Activated CD8-positive, alpha-beta T cell treated with anti-CD3 and anti-CD28 coated beads, Interleukin-2, amount 10 ng/mL, durations not matched to agents 7 days and 5 days (primary cell): ENCODE data around the gene KRT28. TPM values are rescaled to one million over a fixed set of nuclear protein-coding genes. Genes with fewer than 3 reads are reported as not detected.
"Not testable (repeated sequence)": the region's sequence is repeated elsewhere in the genome, so short reads cannot be mapped to it uniquely, and the experiment has no call there.

Source experiments
- ATAC-seq: fragments of 150-1000 bp; cut with Tn5 transposase; one replicate; pipeline ENCODE4 v1.10.0; 2021; ENCODE audit warnings: moderate library complexity
- CTCF ChIA-PET: fragments of 350-600 bp; sonication (Branson Sonifier 250); formaldehyde crosslinking; loops from one replicate; lab custom pipeline; 2021; ENCODE audit warnings: antibody characterized with exemption; lab: Charles Lee
- POLR2A ChIA-PET: fragments of 350-600 bp; sonication (Branson Sonifier 250); formaldehyde crosslinking; loops from one replicate; lab custom pipeline; 2021; ENCODE audit warnings: antibody characterized with exemption; lab: Charles Lee
- DNase-seq: peaks from one replicate; pipeline ENCODE4 v3.0.0-alpha.2; 2020
- H3K27ac Mint-ChIP-seq: one replicate; pipeline ENCODE4 v1.8.0; 2021; ENCODE audit warnings: mild to moderate bottlenecking, mixed read lengths
- H3K27me3 Mint-ChIP-seq: one replicate; pipeline ENCODE4 v1.8.0; 2021; ENCODE audit warnings: low read depth, mixed read lengths
- H3K36me3 Mint-ChIP-seq: one replicate; pipeline ENCODE4 v1.8.0; 2021; ENCODE audit warnings: low read depth, mixed read lengths
- H3K4me1 Mint-ChIP-seq: one replicate; pipeline ENCODE4 v1.8.0; 2021; ENCODE audit warnings: low read depth, mixed read lengths
- H3K4me3 Mint-ChIP-seq: one replicate; pipeline ENCODE4 v1.8.0; 2021; ENCODE audit warnings: mild to moderate bottlenecking, mixed read lengths
- H3K9me3 Mint-ChIP-seq: one replicate; pipeline ENCODE4 v1.8.0; 2022; ENCODE audit warnings: mixed read lengths; ENCODE audit not compliant: insufficient read depth
- total RNA-seq, 2 experiments: library from RNA; stranded (reverse); gene quantifications; one replicate each; pipeline ENCODE4 v1.2.3, GENCODE V29; 2021

Gene KRT28
- total RNA-seq, 2 experiments from 2014 or later, result not detected

DNA sequence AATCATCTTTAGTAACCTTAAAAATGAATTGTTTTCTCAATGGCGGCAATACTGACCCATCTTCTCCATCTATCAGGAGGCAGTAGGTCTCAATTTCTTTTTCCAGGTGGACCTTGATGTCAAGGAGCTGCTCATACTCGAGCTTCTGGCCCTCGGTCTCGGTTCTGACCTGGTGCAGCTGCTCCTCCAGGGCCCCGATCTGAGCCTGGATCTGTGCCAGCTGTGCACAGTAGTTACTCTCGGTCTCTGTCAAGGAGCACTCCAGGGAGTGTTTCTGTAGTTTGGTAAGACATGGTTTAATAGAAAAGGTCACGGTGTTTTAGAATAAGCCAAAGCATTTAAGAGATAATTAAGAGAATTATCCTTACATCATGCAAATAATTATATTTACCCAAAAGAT lies 22.3 kb downstream of the KRT28 start:
- ChIA-PET CTCF (interaction anchor here (1.0 to 1.6 kb wide), 2 partner anchors 157 to 162 kb away, joined by 3 read pairs; no protein-coding TSS in a partner anchor), POLR2A (no interaction called here)
- Mint-ChIP-seq H3K9me3 (no peaks in the 10 kb centered on the region), H3K36me3 (no peaks in the 10 kb centered on the region), H3K27me3 (peaks cover 48% of the 10 kb centered on the region), H3K27ac (no peak overlapping the region), H3K4me3 (no peak overlapping the region), H3K4me1 (no peaks in the 10 kb centered on the region)
- DNase-seq (no peak), ATAC-seq (no peak)

GRCh38 chr17:40775945-40776344 lies 23.8 kb downstream of the KRT28 start:
- Mint-ChIP-seq H3K27me3 (peaks cover 54% of the 10 kb centered on the region), H3K4me3 (no peak overlapping the region), H3K27ac (no peak overlapping the region), H3K4me1 (no peaks in the 10 kb centered on the region), H3K9me3 (no peaks in the 10 kb centered on the region), H3K36me3 (no peaks in the 10 kb centered on the region)
- POLR2A ChIA-PET, result no interaction called here
- ATAC-seq (no peak), DNase-seq (no peak)
- CTCF ChIA-PET, result interaction anchor here (1.6 kb wide), 1 partner anchor 161 kb away, joined by 3 read pairs; no protein-coding TSS in a partner anchor

GRCh38 chr17:40772101-40772500 lies 27.7 kb downstream of the KRT28 start, which contains the start of gene KRT26:
TSS of gene KRT26 (minus strand) at chr17:40772201. CDS start at chr17:40772113, 88 bp downstream.
- Mint-ChIP-seq H3K9me3 (no peaks in the 10 kb centered on the region), H3K4me3 (no peak within 1 kb of the TSS), H3K27me3 (peaks cover 40% of the 10 kb centered on the region), H3K36me3 (no peaks in the 10 kb centered on the region), H3K27ac (no peak within 1 kb of the TSS), H3K4me1 (no peaks in the 10 kb centered on the region)
- DNase-seq (no peak), ATAC-seq (no peak)
- CTCF ChIA-PET, result no interaction called here
- POLR2A ChIA-PET, result no interaction called here

- POLR2A ChIA-PET, result no interaction called here
- DNase-seq (no peak), ATAC-seq (no peak)
- Mint-ChIP-seq H3K27ac (no peak overlapping the region), H3K9me3 (peaks cover 19% of the 10 kb centered on the region), H3K4me3 (no peak overlapping the region), H3K27me3 (peaks cover 17% of the 10 kb centered on the region), H3K4me1 (no peaks in the 10 kb centered on the region), H3K36me3 (no peaks in the 10 kb centered on the region)
- CTCF ChIA-PET, result no interaction called here
Measured at GRCh38 chr17:40765657-40766056, 34.1 kb downstream of the KRT28 start.

DNA sequence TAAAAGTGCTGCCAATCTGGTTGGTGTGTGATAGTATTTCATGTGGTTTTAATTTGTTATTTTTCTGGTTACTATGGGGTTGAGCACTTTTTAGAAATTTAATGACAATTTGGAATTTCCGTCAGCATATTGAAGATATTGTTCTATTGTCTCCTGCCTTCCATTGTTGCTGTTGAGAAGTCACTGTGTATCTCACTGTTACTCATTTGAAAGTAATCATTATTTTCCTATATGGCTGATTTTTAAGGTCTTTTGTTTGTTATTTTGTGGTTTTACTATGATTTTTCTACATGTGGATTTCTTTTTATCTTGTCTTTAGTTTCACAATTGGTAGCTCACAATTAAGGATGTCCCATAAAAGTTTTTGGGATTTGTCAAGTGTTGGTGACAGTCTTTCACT lies 36.0 kb downstream of the KRT28 start:
- DNase-seq (no peak), ATAC-seq (no peak)
- H3K9me3 Mint-ChIP-seq, result peaks cover 35% of the 10 kb centered on the region
- peaks cover 19% of the 10 kb centered on the region for H3K27me3 Mint-ChIP-seq
- H3K36me3 Mint-ChIP-seq, result no peaks in the 10 kb centered on the region
- no peak overlapping the region for H3K27ac Mint-ChIP-seq
- no peaks in the 10 kb centered on the region for H3K4me1 Mint-ChIP-seq
- POLR2A ChIA-PET, result no interaction called here
- no peak overlapping the region for H3K4me3 Mint-ChIP-seq
- CTCF ChIA-PET, result no interaction called here

- peaks cover 27% of the 10 kb centered on the region for H3K27me3 Mint-ChIP-seq
- CTCF ChIA-PET, result interaction anchor here (1.1 kb wide), 1 partner anchor 888 kb away, joined by 3 read pairs; no protein-coding TSS in a partner anchor
Measured at GRCh38 chr17:40760105-40761016, 39.4 kb downstream of the KRT28 start.

GRCh38 chr17:40755231-40755630 lies 44.5 kb downstream of the KRT28 start, which contains the start of gene KRT25:
TSS of gene KRT25 (minus strand) at chr17:40755331. CDS start at chr17:40755271, 60 bp downstream.
- H3K4me1 Mint-ChIP-seq, result no peaks in the 10 kb centered on the region
- ChIA-PET CTCF (no interaction called here), POLR2A (no interaction called here)
- DNase-seq (no peak), ATAC-seq (no peak)
- H3K27ac Mint-ChIP-seq, result no peak within 1 kb of the TSS
- peaks cover 18% of the 10 kb centered on the region for H3K9me3 Mint-ChIP-seq
- H3K27me3 Mint-ChIP-seq, result peaks cover 39% of the 10 kb centered on the region
- H3K4me3 Mint-ChIP-seq, result no peak within 1 kb of the TSS
- no peaks in the 10 kb centered on the region for H3K36me3 Mint-ChIP-seq

More at GRCh38 chr17:40760105-40761016, 39.4 kb downstream of the KRT28 start:
- Mint-ChIP-seq H3K36me3 (no peaks in the 10 kb centered on the region), H3K4me3 (no peak overlapping the region), H3K4me1 (no peaks in the 10 kb centered on the region), H3K9me3 (peaks cover 41% of the 10 kb centered on the region), H3K27ac (no peak overlapping the region)
- DNase-seq (no peak), ATAC-seq (no peak)
- POLR2A ChIA-PET, result no interaction called here

DNA sequence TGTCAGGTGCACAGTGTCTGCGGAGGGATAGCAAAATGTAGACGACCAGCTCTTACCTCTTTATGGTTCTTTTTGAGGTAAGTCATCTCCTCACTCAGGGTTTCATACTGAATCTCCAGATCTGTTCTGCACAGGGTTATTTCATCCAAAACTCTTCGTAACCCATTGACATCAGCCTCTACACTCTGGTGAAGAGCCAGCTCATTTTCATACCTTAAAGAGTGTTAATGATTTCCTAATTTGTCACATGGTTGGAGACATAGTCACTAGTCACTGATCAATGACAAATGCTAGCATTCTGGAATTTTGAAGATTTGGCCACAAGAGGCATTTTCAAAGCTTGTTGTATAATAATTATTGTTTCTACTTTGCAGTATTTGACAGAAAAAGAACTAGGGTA lies 46.0 kb downstream of the KRT28 start:
- Mint-ChIP-seq H3K4me3 (no peak overlapping the region), H3K36me3 (no peaks in the 10 kb centered on the region), H3K27ac (no peak overlapping the region), H3K27me3 (peaks cover 37% of the 10 kb centered on the region), H3K9me3 (peaks cover 6% of the 10 kb centered on the region), H3K4me1 (no peaks in the 10 kb centered on the region)
- ChIA-PET CTCF (no interaction called here), POLR2A (no interaction called here)
- DNase-seq (no peak), ATAC-seq (no peak)

DNA sequence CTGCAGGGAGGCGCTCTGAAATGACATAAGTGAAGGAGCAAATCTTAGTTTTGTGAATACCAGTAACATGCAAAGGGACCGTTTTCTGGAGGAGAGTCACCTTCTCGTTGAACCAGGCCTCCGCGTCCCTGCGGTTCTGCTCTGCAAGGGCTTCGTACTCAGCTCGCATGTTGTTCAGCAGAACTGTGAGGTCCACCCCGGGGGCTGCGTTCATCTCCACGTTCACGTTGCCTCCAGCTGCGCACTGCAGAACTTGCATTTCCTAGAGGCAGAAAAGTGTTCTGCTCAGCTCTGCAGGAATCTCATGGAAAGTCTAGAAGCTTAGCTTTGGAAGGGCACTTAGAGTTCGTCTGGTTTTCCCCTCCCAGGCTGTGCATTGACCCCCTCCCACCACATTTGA lies 48.7 kb downstream of the KRT28 start:
- ATAC-seq (no peak), DNase-seq (no peak)
- Mint-ChIP-seq H3K4me1 (no peaks in the 10 kb centered on the region), H3K36me3 (no peaks in the 10 kb centered on the region), H3K9me3 (no peaks in the 10 kb centered on the region), H3K4me3 (no peak overlapping the region), H3K27me3 (peaks cover 38% of the 10 kb centered on the region), H3K27ac (no peak overlapping the region)
- ChIA-PET CTCF (no interaction called here), POLR2A (no interaction called here)

DNA sequence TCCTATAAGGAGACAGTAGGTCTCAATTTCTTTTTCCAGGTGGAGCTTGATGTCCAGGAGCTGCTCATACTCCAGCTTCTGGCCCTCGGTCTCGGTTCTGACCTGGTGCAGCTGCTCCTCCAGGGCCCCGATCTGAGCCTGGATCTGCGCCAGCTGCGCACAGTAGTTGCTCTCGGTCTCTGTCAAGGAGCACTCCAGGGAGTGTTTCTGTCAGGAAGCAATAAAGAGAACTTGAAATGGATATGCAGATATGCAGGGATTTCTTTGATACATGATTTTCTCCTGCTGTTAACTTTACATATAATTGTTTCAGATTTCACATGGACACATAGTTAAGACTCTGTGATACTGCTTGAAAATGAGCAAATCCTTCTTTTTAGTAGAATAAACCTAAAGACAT lies 49.4 kb downstream of the KRT28 start:
- Mint-ChIP-seq H3K4me3 (no peak overlapping the region), H3K4me1 (no peaks in the 10 kb centered on the region), H3K9me3 (no peaks in the 10 kb centered on the region), H3K27me3 (peaks cover 36% of the 10 kb centered on the region), H3K27ac (no peak overlapping the region), H3K36me3 (no peaks in the 10 kb centered on the region)
- ChIA-PET CTCF (no interaction called here), POLR2A (no interaction called here)
- ATAC-seq (no peak), DNase-seq (no peak)

- CTCF ChIA-PET, H3K4me1 Mint-ChIP-seq, H3K9me3 Mint-ChIP-seq, H3K27ac Mint-ChIP-seq, DNase-seq, H3K36me3 Mint-ChIP-seq, POLR2A ChIA-PET, ATAC-seq, H3K4me3 Mint-ChIP-seq: not testable (repeated sequence)
- H3K27me3 Mint-ChIP-seq, result peaks cover 38% of the 10 kb centered on the region
Measured at GRCh38 chr17:40748666-40749065, 51.1 kb downstream of the KRT28 start.
